ENCODE measurements around the gene ICE2.
A peak's percentile ranks its signal among the peaks of the same experiment; 100 is the strongest.

ICE2 gene

DNA sequence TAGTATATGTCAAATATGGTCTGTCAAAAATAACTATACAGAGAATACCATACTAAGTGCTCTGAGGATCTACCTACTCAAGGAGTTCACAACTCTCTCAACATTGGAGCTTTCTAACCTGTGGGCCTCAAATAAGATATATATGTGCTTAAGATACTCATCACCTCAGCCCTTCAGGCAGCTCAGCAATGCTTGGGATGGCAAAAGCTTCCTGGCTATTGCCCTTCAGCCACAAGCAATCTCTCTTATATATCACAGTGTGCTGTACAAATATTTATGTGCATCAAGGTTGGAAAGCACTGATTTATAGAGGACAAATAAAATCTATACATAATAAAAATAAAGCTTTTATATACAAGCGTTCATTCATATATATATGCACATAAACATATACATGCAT lies 40.3 kb downstream of the ICE2 start:
- POLR2A ChIA-PET: no interaction called here
- CTCF ChIA-PET: no interaction called here
- Histone ChIP-seq H3K4me3 (ENCODE audit: control insufficient read depth in 1 of 7, extremely low read depth in 1 of 7, insufficient read depth in 4 of 7, low read depth in 2 of 7, low read length in 6 of 7) (no peak overlapping the region), H3K36me3 (ENCODE audit: control insufficient read depth in 4 of 4, insufficient read depth in 4 of 4, low read length in 3 of 4) (peaks cover 12 to 40% (median 20%) of the 10 kb centered on the region in 4 experiments), H3K27ac (ENCODE audit: insufficient read depth in 1 of 2, low read depth in 1 of 2, low read length in 2 of 2, poor library complexity in 1 of 2, severe bottlenecking in 2 of 2) (no peak overlapping the region), H3K4me1 (ENCODE audit: control extremely low read depth in 1 of 4, control insufficient read depth in 4 of 4, insufficient read depth in 4 of 4, low read length in 3 of 4) (no peaks in the 10 kb centered on the region), H3K27me3 (replicated peaks in 2 of 5; ENCODE audit: control insufficient read depth in 4 of 5, insufficient read depth in 5 of 5, low read length in 4 of 5) (no peaks in the 10 kb centered on the region), H3K9me3 (ENCODE audit: control extremely low read depth in 1 of 5, control insufficient read depth in 4 of 5, insufficient read depth in 2 of 5, low read depth in 1 of 5, low read length in 4 of 5) (no peaks in the 10 kb centered on the region)
- no CpG with 5 or more reads among the region's 1 CpG for WGBS (ENCODE audit: insufficient coverage)
- DNase-seq: no peak

DNA sequence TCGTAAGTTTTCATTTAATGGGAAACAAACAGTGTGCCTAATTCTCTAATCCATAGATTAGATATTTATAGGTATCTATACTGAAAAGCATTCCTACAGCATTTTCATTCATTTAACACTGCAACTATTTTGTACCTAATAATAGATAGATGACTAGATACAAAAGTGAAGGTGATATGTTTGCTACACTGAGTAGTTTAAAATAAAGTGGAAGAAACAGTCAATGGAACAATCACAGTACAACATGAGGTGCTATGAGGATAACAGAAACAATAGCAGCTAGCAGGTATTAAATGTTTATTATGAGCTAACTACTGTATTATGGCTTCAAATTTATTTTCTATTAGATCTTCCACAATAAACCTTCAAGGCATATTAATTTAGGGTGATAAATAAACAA lies 50.0 kb downstream of the ICE2 start:
- Histone ChIP-seq H3K36me3 (ENCODE audit: control insufficient read depth in 4 of 4, insufficient read depth in 4 of 4, low read length in 3 of 4) (peaks cover 4 to 38% (median 27%) of the 10 kb centered on the region in 4 experiments), H3K27ac (ENCODE audit: insufficient read depth in 1 of 2, low read depth in 1 of 2, low read length in 2 of 2, poor library complexity in 1 of 2, severe bottlenecking in 2 of 2) (no peak overlapping the region), H3K4me1 (ENCODE audit: control extremely low read depth in 1 of 4, control insufficient read depth in 4 of 4, insufficient read depth in 4 of 4, low read length in 3 of 4) (peaks cover 0 to 9% (median 4%) of the 10 kb centered on the region in 4 experiments), H3K27me3 (replicated peaks in 2 of 5; ENCODE audit: control insufficient read depth in 4 of 5, insufficient read depth in 5 of 5, low read length in 4 of 5) (no peaks in the 10 kb centered on the region), H3K9me3 (ENCODE audit: control extremely low read depth in 1 of 5, control insufficient read depth in 4 of 5, insufficient read depth in 2 of 5, low read depth in 1 of 5, low read length in 4 of 5) (no peaks in the 10 kb centered on the region), H3K4me3 (ENCODE audit: control insufficient read depth in 1 of 7, extremely low read depth in 1 of 7, insufficient read depth in 4 of 7, low read depth in 2 of 7, low read length in 6 of 7) (no peak overlapping the region)
- CTCF ChIA-PET: no interaction called here
- no peak for DNase-seq
- WGBS (ENCODE audit: insufficient coverage): no CpG with 5 or more reads among the region's 1 CpG
- POLR2A ChIA-PET: no interaction called here

DNA sequence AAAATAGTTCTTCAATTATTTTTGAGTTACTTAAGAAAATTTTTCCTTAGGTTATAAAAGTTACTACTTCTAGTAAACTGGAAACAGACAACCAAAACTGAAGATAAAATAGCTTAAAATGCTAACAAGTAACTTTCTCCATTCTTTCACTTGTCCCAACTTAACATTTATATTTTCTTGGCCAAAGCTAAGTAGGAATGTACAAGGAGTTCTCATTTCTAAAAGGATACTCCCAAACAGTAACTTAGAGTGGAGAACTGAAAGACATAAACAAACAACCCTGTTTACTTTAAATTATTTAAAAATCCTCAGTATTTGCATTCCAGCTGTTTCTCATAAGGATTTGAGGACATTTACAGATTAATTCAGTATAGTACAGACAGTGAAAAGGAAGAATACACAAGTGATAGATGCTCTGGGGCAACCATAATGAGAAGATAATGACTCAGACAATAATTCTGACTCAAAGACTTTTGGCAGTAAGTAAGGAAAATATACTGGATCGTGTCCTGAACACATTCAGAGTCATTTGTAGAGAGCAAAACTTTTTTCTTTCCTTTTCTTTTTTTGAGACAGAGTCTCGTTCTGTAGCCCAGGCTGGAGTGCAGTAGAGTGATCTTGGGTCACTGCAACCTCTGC lies 52.0 kb downstream of the ICE2 start:
- no peak overlapping the region for H3K27ac ChIP-seq (ENCODE audit: insufficient read depth in 1 of 2, low read depth in 1 of 2, low read length in 2 of 2, poor library complexity in 1 of 2, severe bottlenecking in 2 of 2)
- no peak overlapping the region for H3K4me3 ChIP-seq (ENCODE audit: control insufficient read depth in 1 of 7, extremely low read depth in 1 of 7, insufficient read depth in 4 of 7, low read depth in 2 of 7, low read length in 6 of 7)
- DNase-seq: no peak
- POLR2A ChIA-PET: no interaction called here
- no peaks in the 10 kb centered on the region for H3K9me3 ChIP-seq (ENCODE audit: control extremely low read depth in 1 of 5, control insufficient read depth in 4 of 5, insufficient read depth in 2 of 5, low read depth in 1 of 5, low read length in 4 of 5)
- CTCF ChIA-PET: no interaction called here
- peaks cover 0 to 14% (median 4%) of the 10 kb centered on the region in 4 experiments for H3K4me1 ChIP-seq (ENCODE audit: control extremely low read depth in 1 of 4, control insufficient read depth in 4 of 4, insufficient read depth in 4 of 4, low read length in 3 of 4)
- H3K27me3 ChIP-seq (replicated peaks in 2 of 5; ENCODE audit: control insufficient read depth in 4 of 5, insufficient read depth in 5 of 5, low read length in 4 of 5): no peaks in the 10 kb centered on the region
- WGBS (ENCODE audit: insufficient coverage): 100% methylated on average over 2 of the region's 2 CpGs
- H3K36me3 ChIP-seq (ENCODE audit: control insufficient read depth in 4 of 4, insufficient read depth in 4 of 4, low read length in 3 of 4): peaks cover 10 to 41% (median 24%) of the 10 kb centered on the region in 4 experiments

- 86% methylated on average over 2 of the region's 2 CpGs for WGBS (ENCODE audit: insufficient coverage)
- POLR2A ChIA-PET: interaction anchor here (0.6 to 0.7 kb wide), 2 partner anchors 621 to 768 kb away, joined by 3 read pairs; partner anchors contain the start of gene GTF2A2
- Histone ChIP-seq H3K9me3 (ENCODE audit: control extremely low read depth in 1 of 5, control insufficient read depth in 4 of 5, insufficient read depth in 2 of 5, low read depth in 1 of 5, low read length in 4 of 5) (no peaks in the 10 kb centered on the region), H3K36me3 (ENCODE audit: control insufficient read depth in 4 of 4, insufficient read depth in 4 of 4, low read length in 3 of 4) (peaks cover 7 to 39% (median 19%) of the 10 kb centered on the region in 4 experiments), H3K27ac (ENCODE audit: insufficient read depth in 1 of 2, low read depth in 1 of 2, low read length in 2 of 2, poor library complexity in 1 of 2, severe bottlenecking in 2 of 2) (no peak overlapping the region), H3K27me3 (replicated peaks in 2 of 5; ENCODE audit: control insufficient read depth in 4 of 5, insufficient read depth in 5 of 5, low read length in 4 of 5) (no peaks in the 10 kb centered on the region), H3K4me1 (ENCODE audit: control extremely low read depth in 1 of 4, control insufficient read depth in 4 of 4, insufficient read depth in 4 of 4, low read length in 3 of 4) (peaks cover 0 to 14% (median 4%) of the 10 kb centered on the region in 4 experiments), H3K4me3 (ENCODE audit: control insufficient read depth in 1 of 7, extremely low read depth in 1 of 7, insufficient read depth in 4 of 7, low read depth in 2 of 7, low read length in 6 of 7) (no peak overlapping the region)
- CTCF ChIA-PET: no interaction called here
- DNase-seq: no peak
Observed at GRCh38 chr15:60425461-60425860, 53.5 kb downstream of the ICE2 start.

DNA sequence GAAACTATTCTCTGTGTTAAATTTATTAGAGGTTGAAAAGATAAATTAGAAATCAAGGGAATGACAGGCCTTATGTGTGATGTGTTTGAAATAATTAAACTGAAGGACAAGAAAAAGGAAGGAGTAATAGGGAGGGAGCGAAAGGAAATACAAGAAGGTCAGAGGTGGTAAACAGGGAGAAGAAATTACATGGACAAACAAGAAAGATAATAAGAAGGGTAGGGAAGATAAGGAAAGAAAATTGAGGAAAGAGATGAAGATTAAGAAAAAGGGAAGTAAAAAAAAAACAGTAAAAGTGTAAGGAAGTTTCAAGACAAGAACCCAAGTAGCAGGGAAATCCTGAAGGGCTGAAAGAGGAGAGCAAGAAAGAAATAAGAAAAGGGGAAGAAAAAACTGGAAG lies 54.9 kb downstream of the ICE2 start:
- peak overlapping the region in 1 of 2 experiments; percentile 54 for H3K27ac ChIP-seq (ENCODE audit: insufficient read depth in 1 of 2, low read depth in 1 of 2, low read length in 2 of 2, poor library complexity in 1 of 2, severe bottlenecking in 2 of 2)
- no peaks in the 10 kb centered on the region for H3K9me3 ChIP-seq (ENCODE audit: control extremely low read depth in 1 of 5, control insufficient read depth in 4 of 5, insufficient read depth in 2 of 5, low read depth in 1 of 5, low read length in 4 of 5)
- DNase-seq: no peak

GRCh38 chr15:60423537-60423936 lies 55.4 kb downstream of the ICE2 start:
- WGBS (ENCODE audit: insufficient coverage): no CpG with 5 or more reads among the region's 2 CpGs
- Histone ChIP-seq H3K9me3 (ENCODE audit: control extremely low read depth in 1 of 5, control insufficient read depth in 4 of 5, insufficient read depth in 2 of 5, low read depth in 1 of 5, low read length in 4 of 5) (no peaks in the 10 kb centered on the region), H3K27me3 (replicated peaks in 2 of 5; ENCODE audit: control insufficient read depth in 4 of 5, insufficient read depth in 5 of 5, low read length in 4 of 5) (no peaks in the 10 kb centered on the region), H3K36me3 (ENCODE audit: control insufficient read depth in 4 of 4, insufficient read depth in 4 of 4, low read length in 3 of 4) (peaks cover 7 to 26% (median 13%) of the 10 kb centered on the region in 4 experiments), H3K4me3 (ENCODE audit: control insufficient read depth in 1 of 7, extremely low read depth in 1 of 7, insufficient read depth in 4 of 7, low read depth in 2 of 7, low read length in 6 of 7) (no peak overlapping the region), H3K4me1 (ENCODE audit: control extremely low read depth in 1 of 4, control insufficient read depth in 4 of 4, insufficient read depth in 4 of 4, low read length in 3 of 4) (peaks cover 0 to 14% (median 4%) of the 10 kb centered on the region in 4 experiments), H3K27ac (ENCODE audit: insufficient read depth in 1 of 2, low read depth in 1 of 2, low read length in 2 of 2, poor library complexity in 1 of 2, severe bottlenecking in 2 of 2) (peak overlapping the region in 1 of 2 experiments; percentile 54)
- DNase-seq: peak in 2 of 3 donors; percentile 61 to 78
- CTCF ChIA-PET: interaction anchor here (0.9 kb wide), 1 partner anchor 10 kb away, joined by 4 read pairs; no protein-coding TSS in a partner anchor
- POLR2A ChIA-PET: no interaction called here

More for the DNA sequence above, 54.9 kb downstream of the ICE2 start:
- Histone ChIP-seq H3K4me1 (ENCODE audit: control extremely low read depth in 1 of 4, control insufficient read depth in 4 of 4, insufficient read depth in 4 of 4, low read length in 3 of 4) (peaks cover 0 to 14% (median 4%) of the 10 kb centered on the region in 4 experiments), H3K4me3 (ENCODE audit: control insufficient read depth in 1 of 7, extremely low read depth in 1 of 7, insufficient read depth in 4 of 7, low read depth in 2 of 7, low read length in 6 of 7) (no peak overlapping the region), H3K36me3 (ENCODE audit: control insufficient read depth in 4 of 4, insufficient read depth in 4 of 4, low read length in 3 of 4) (peaks cover 7 to 29% (median 16%) of the 10 kb centered on the region in 4 experiments), H3K27me3 (replicated peaks in 2 of 5; ENCODE audit: control insufficient read depth in 4 of 5, insufficient read depth in 5 of 5, low read length in 4 of 5) (no peaks in the 10 kb centered on the region)
- POLR2A ChIA-PET: no interaction called here
- 100% methylated on average over 1 of the region's 1 CpG for WGBS (ENCODE audit: insufficient coverage)
- CTCF ChIA-PET: interaction anchor here (0.9 to 1.2 kb wide), 2 partner anchors 9 to 20 kb away, joined by 3 to 4 read pairs; no protein-coding TSS in a partner anchor

DNA sequence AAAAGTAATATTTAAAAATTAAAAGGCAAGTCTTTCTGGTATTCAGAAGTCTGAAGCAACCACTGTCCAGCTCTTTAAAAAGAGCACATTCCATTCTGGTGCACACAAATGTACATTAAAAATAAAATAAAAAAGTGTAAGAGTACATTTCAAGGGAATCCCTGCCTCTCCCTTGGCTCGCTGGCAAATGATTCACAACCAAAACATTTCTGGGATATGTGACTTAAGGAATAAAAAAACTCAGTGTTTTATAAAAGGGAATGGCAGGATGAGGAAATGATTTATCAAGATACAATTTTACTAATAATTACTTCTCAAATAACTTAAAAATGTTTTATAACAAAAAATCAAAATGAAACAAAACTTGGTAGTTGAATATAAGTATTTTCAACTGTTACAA lies 57.4 kb downstream of the ICE2 start:
- ChIA-PET POLR2A (no interaction called here), CTCF (interaction anchor here (0.9 kb wide), 1 partner anchor 10 kb away, joined by 3 read pairs; no protein-coding TSS in a partner anchor)
- H3K9me3 ChIP-seq (ENCODE audit: control extremely low read depth in 1 of 5, control insufficient read depth in 4 of 5, insufficient read depth in 2 of 5, low read depth in 1 of 5, low read length in 4 of 5): no peaks in the 10 kb centered on the region
- no CpG with 5 or more reads among the region's 1 CpG for WGBS (ENCODE audit: insufficient coverage)
- H3K27me3 ChIP-seq (replicated peaks in 2 of 5; ENCODE audit: control insufficient read depth in 4 of 5, insufficient read depth in 5 of 5, low read length in 4 of 5): no peaks in the 10 kb centered on the region
- H3K4me3 ChIP-seq (ENCODE audit: control insufficient read depth in 1 of 7, extremely low read depth in 1 of 7, insufficient read depth in 4 of 7, low read depth in 2 of 7, low read length in 6 of 7): no peak overlapping the region
- H3K27ac ChIP-seq (ENCODE audit: insufficient read depth in 1 of 2, low read depth in 1 of 2, low read length in 2 of 2, poor library complexity in 1 of 2, severe bottlenecking in 2 of 2): no peak overlapping the region
- no peak for DNase-seq
- H3K36me3 ChIP-seq (ENCODE audit: control insufficient read depth in 4 of 4, insufficient read depth in 4 of 4, low read length in 3 of 4): peaks cover 4 to 14% (median 7%) of the 10 kb centered on the region in 4 experiments
- H3K4me1 ChIP-seq (ENCODE audit: control extremely low read depth in 1 of 4, control insufficient read depth in 4 of 4, insufficient read depth in 4 of 4, low read length in 3 of 4): peaks cover 0 to 14% (median 4%) of the 10 kb centered on the region in 4 experiments

All from common myeloid progenitor, CD34-positive (primary cell).